Right ventricle myocardium inferior (tissue), 1 donor: Measurements from ENCODE around the gene RABGAP1L. TPM values are rescaled to one million over a fixed set of nuclear protein-coding genes. Genes with fewer than 3 reads are reported as not detected.

Experiments
- ATAC-seq: fragments of 200-7000 bp; cut with Tn5 transposase; one replicate; pipeline ENCODE4 v1.9.1; 2020; ENCODE audit warnings: mild to moderate bottlenecking, moderate library complexity
- DNase-seq: peaks from one replicate; pipeline ENCODE4 v3.0.0; 2021; ENCODE audit errors: missing footprints
- intact Hi-C: fragments of 100-400 bp; cut with DNase I; formaldehyde crosslinking; loops from one replicate; pipeline ENCODE4 v1.11.0; 2022
- total RNA-seq: library from RNA; stranded (reverse); fragmentation: NEBNext Ultra II Directional; extraction: Animal tissue kit (Norgen Biotek cat#: 25700); gene quantifications from one replicate; pipeline ENCODE4 v1.2.1, GENCODE V29; 2021
- donor health status: DM: no; HTN: yes; CAD: no; lungs with severe emphysema.

The RABGAP1L gene
- total RNA-seq, 1 donor from 2014 or later = 61.4 TPM

- no peak for DNase-seq
- ATAC-seq = no peak
- intact Hi-C loops = no loop called here
Measured at GRCh38 chr1:174740249-174740968, 581.1 kb downstream of the RABGAP1L start.

GRCh38 chr1:174742805-174743653 lies 583.7 kb downstream of the RABGAP1L start:
- DNase-seq = no peak
- intact Hi-C loops = no loop called here

GRCh38 chr1:174743654-174744561 lies 584.6 kb downstream of the RABGAP1L start:
- intact Hi-C loops = loop anchor here (2.0 kb wide), 1 partner anchor 481 kb away; no protein-coding TSS in a partner anchor
- no peak for DNase-seq
- no peak for ATAC-seq

More at GRCh38 chr1:174742805-174743653, 583.7 kb downstream of the RABGAP1L start:
- no peak for ATAC-seq

GRCh38 chr1:174744886-174745285 lies 585.6 kb downstream of the RABGAP1L start:
- intact Hi-C loops = loop anchor here (2.0 kb wide), 1 partner anchor 482 kb away; no protein-coding TSS in a partner anchor
- no peak for ATAC-seq
- DNase-seq = no peak

- DNase-seq (no peak), ATAC-seq (peak; percentile 59)
- intact Hi-C loops = no loop called here
Measured at GRCh38 chr1:174746024-174746808, 586.9 kb downstream of the RABGAP1L start.

- DNase-seq (no peak), ATAC-seq (no peak)
- intact Hi-C loops = no loop called here
Measured at GRCh38 chr1:174747613-174748012, 588.3 kb downstream of the RABGAP1L start.

- no peak for DNase-seq
- intact Hi-C loops = no loop called here
- no peak for ATAC-seq
Measured at GRCh38 chr1:174748586-174748985, 589.3 kb downstream of the RABGAP1L start.

GRCh38 chr1:174753131-174753530 lies 593.8 kb downstream of the RABGAP1L start:
- intact Hi-C loops = no loop called here
- DNase-seq (no peak), ATAC-seq (no peak)

- no peak for ATAC-seq
- intact Hi-C loops = loop anchor here (10.0 kb wide), 1 partner anchor 363 kb away; no protein-coding TSS in a partner anchor
Measured at GRCh38 chr1:174761335-174761734, 602.0 kb downstream of the RABGAP1L start.

GRCh38 chr1:174761901-174762585 lies 602.7 kb downstream of the RABGAP1L start:
- intact Hi-C loops = loop anchor here (10.0 kb wide), 1 partner anchor 363 kb away; no protein-coding TSS in a partner anchor
- DNase-seq (no peak), ATAC-seq (no peak)

More at GRCh38 chr1:174761335-174761734, 602.0 kb downstream of the RABGAP1L start:
- no peak for DNase-seq

- DNase-seq = no peak
- intact Hi-C loops = loop anchor here (10.0 kb wide), 1 partner anchor 361 kb away; no protein-coding TSS in a partner anchor
- no peak for ATAC-seq
Measured at GRCh38 chr1:174764191-174764590, 604.9 kb downstream of the RABGAP1L start.

- intact Hi-C loops = loop anchor here (10.0 kb wide), 1 partner anchor 358 kb away; no protein-coding TSS in a partner anchor
Measured at GRCh38 chr1:174766727-174767126, 607.4 kb downstream of the RABGAP1L start.

GRCh38 chr1:174768516-174768915 lies 609.2 kb downstream of the RABGAP1L start:
- ATAC-seq = no peak
- intact Hi-C loops = loop anchor here (10.0 kb wide), 1 partner anchor 356 kb away; no protein-coding TSS in a partner anchor
- DNase-seq = no peak

More at GRCh38 chr1:174766727-174767126, 607.4 kb downstream of the RABGAP1L start:
- DNase-seq (no peak), ATAC-seq (no peak)

- intact Hi-C loops = loop anchor here (10.0 kb wide), 1 partner anchor 356 kb away; no protein-coding TSS in a partner anchor
- DNase-seq (no peak), ATAC-seq (no peak)
Measured at GRCh38 chr1:174768949-174769348, 609.6 kb downstream of the RABGAP1L start.

- no peak for DNase-seq
- ATAC-seq = no peak
- intact Hi-C loops = loop anchor here (2.0 to 10.0 kb wide), 3 partner anchors 213 to 355 kb away; partner anchors contain the start of gene CACYBP
Measured at GRCh38 chr1:174769961-174770549, 610.7 kb downstream of the RABGAP1L start.

GRCh38 chr1:174775621-174776020 lies 616.3 kb downstream of the RABGAP1L start:
- intact Hi-C loops = no loop called here
- no peak for ATAC-seq

GRCh38 chr1:174777262-174777661 lies 617.9 kb downstream of the RABGAP1L start:
- no peak for DNase-seq
- intact Hi-C loops = no loop called here
- no peak for ATAC-seq

More at GRCh38 chr1:174775621-174776020, 616.3 kb downstream of the RABGAP1L start:
- DNase-seq = no peak
